HCT116 (cell line): ENCODE results near the gene DOCK2. TPM values are rescaled to one million over a fixed set of nuclear protein-coding genes. Genes with fewer than 3 reads are reported as not detected.

Experiments
- ATAC-seq: fragments of 200-7000 bp; cut with Tn5 transposase; 2 replicates; pipeline ENCODE4 v1.9.1; 2020; ENCODE audit warnings: mild to moderate bottlenecking, moderate library complexity
- BruUV-seq: library from RNA; stranded (reverse); fragments of 400-500 nt; replicated peaks from 2 replicates; lab custom pipeline; 2021; lab: Mats Ljungman, UMichigan
- CTCF ChIA-PET: fragments of 300-600 bp; sonication (Branson Sonifier 250); formaldehyde crosslinking; loops from one replicate; lab custom pipeline; 2021; ENCODE audit warnings: antibody characterized with exemption; lab: Charles Lee
- POLR2A ChIA-PET: fragments of 300-600, 350-600 bp; sonication (Branson Sonifier 250); formaldehyde crosslinking; loops from one replicate; lab custom pipeline; 2021; ENCODE audit warnings: antibody characterized with exemption; lab: Charles Lee
- RAD21 ChIA-PET, 2 experiments: fragments of 300-600 bp; sonication (Branson Sonifier 250); formaldehyde crosslinking; loops; one replicate each; lab custom pipeline; 2023; ENCODE audit warnings: low total read pairs in 2 of 2; ENCODE audit not compliant: uncharacterized antibody in 2 of 2, unreplicated experiment in 2 of 2, low non-redundant PET in 1 of 2; lab: Charles Lee
- DNase-seq: peaks from one replicate; pipeline ENCODE4 v3.0.0-alpha.2; 2010; ENCODE audit warnings: low read depth, low spot score
- H2AFZ ChIP-seq: fragments of 200-600 bp; shearing (Covaris generic), sonication (generic); 2 replicates; pipeline ENCODE4 v1.6.1; 2017; ENCODE audit warnings: low read depth, mixed run types, mixed read lengths, antibody characterized with exemption, low read length; ENCODE audit not compliant: poor library complexity, severe bottlenecking
- H3K27ac ChIP-seq: 2 replicates; pipeline ENCODE4 v1.5.1; 2012; ENCODE audit warnings: low read depth, low read length
- H3K27me3 ChIP-seq: fragments of 200-600 bp; sonication (generic); 2 replicates; pipeline ENCODE4 v1.6.1; 2016; ENCODE audit warnings: mixed run types, low read length, mixed read lengths; ENCODE audit not compliant: insufficient read depth
- H3K36me3 ChIP-seq, 2 experiments: fragments of 200-500 bp in 1 of 2; fragments of 200-600 bp in 1 of 2; sonication (Bioruptor generic) in 1 of 2; sonication (generic) in 1 of 2; 2 replicates each; pipeline versions ENCODE4 v1.5.1 to v1.6.1; 2014 to 2016; ENCODE audit warnings: low read length in 2 of 2, inconsistent platforms in 1 of 2, mixed read lengths in 1 of 2, mixed run types in 1 of 2; ENCODE audit not compliant: insufficient read depth in 2 of 2, control insufficient read depth in 1 of 2
- H3K4me1 ChIP-seq, 2 experiments: fragments of 200-600 bp in 1 of 2; sonication (generic) in 1 of 2; 2 replicates each; pipeline versions ENCODE4 v1.5.1 to v1.6.1; 2012 to 2017; ENCODE audit warnings: low read length in 2 of 2, inconsistent platforms in 1 of 2, mild to moderate bottlenecking in 1 of 2, mixed read lengths in 1 of 2, mixed run types in 1 of 2, moderate library complexity in 1 of 2; ENCODE audit not compliant: insufficient read depth in 2 of 2, control insufficient read depth in 1 of 2
- H3K4me2 ChIP-seq: fragments of 200-600 bp; sonication (generic); 2 replicates; pipeline ENCODE4 v1.6.1; 2017; ENCODE audit warnings: mixed run types, low read length, mixed read lengths
- H3K4me3 ChIP-seq, 2 experiments: fragments of 200-600 bp in 1 of 2; sonication (generic) in 1 of 2; replicated peaks in 1 of 2; 2 replicates each; pipeline ENCODE4 v1.5.1; 2011 to 2016; ENCODE audit warnings: low read length in 2 of 2, control low read depth in 1 of 2, low read depth in 1 of 2, mild to moderate bottlenecking in 1 of 2, mixed read lengths in 1 of 2, mixed run types in 1 of 2
- H3K79me2 ChIP-seq: fragments of 200-600 bp; sonication (generic); 2 replicates; pipeline ENCODE4 v1.6.1; 2017; ENCODE audit warnings: mild to moderate bottlenecking, mixed run types, low read length, moderate library complexity, mixed read lengths; ENCODE audit not compliant: insufficient read depth
- H3K9ac ChIP-seq: fragments of 200-600 bp; sonication (generic); 2 replicates; pipeline ENCODE4 v1.6.1; 2016; ENCODE audit warnings: low read length, mixed read lengths
- H3K9me2 ChIP-seq: fragments of 200-600 bp; sonication (generic), shearing (Covaris generic); 2 replicates; pipeline ENCODE4 v1.6.1; 2017; ENCODE audit warnings: mixed run types, mild to moderate bottlenecking, moderate library complexity; ENCODE audit not compliant: insufficient read depth
- H3K9me3 ChIP-seq, 2 experiments: fragments of 200-500 bp in 1 of 2; fragments of 200-600 bp in 1 of 2; sonication (Bioruptor generic) in 1 of 2; sonication (generic) in 1 of 2; 2 replicates each; pipeline ENCODE4 v1.6.1; 2014 to 2017; ENCODE audit warnings: low read length in 2 of 2, mixed read lengths in 2 of 2, inconsistent platforms in 1 of 2, low read depth in 1 of 2, mild to moderate bottlenecking in 1 of 2, mixed run types in 1 of 2, moderate library complexity in 1 of 2; ENCODE audit not compliant: control insufficient read depth in 1 of 2, insufficient read depth in 1 of 2
- H4K20me1 ChIP-seq: fragments of 200-600 bp; sonication (generic), shearing (Covaris generic); 2 replicates; pipeline ENCODE4 v1.6.1; 2017; ENCODE audit warnings: mixed run types, mild to moderate bottlenecking, moderate library complexity; ENCODE audit not compliant: insufficient read depth
- ATF3 ChIP-seq: IDR thresholded peaks from 2 replicates; pipeline ENCODE4 v1.6.1; 2012
- EGR1 ChIP-seq: IDR thresholded peaks from 2 replicates; pipeline ENCODE4 v1.6.1; 2012; ENCODE audit warnings: low read depth
- EZH2phosphoT487 ChIP-seq: fragments of 200-600 bp; IDR thresholded peaks from 2 replicates; pipeline ENCODE4 v1.6.1; 2018; ENCODE audit warnings: antibody characterized with exemption, borderline replicate concordance
- POLR2AphosphoS5 ChIP-seq: IDR thresholded peaks from 2 replicates; pipeline ENCODE4 v1.6.1; 2011; ENCODE audit warnings: mild to moderate bottlenecking, low read depth, low read length, moderate library complexity
- RAD21 ChIP-seq: IDR thresholded peaks from 2 replicates; pipeline ENCODE4 v1.6.1; 2012; ENCODE audit warnings: low read depth, mild to moderate bottlenecking
- SP1 ChIP-seq: IDR thresholded peaks from 2 replicates; pipeline ENCODE4 v1.6.1; 2012; ENCODE audit warnings: low read depth
- YY1 ChIP-seq: IDR thresholded peaks from 2 replicates; pipeline ENCODE4 v1.6.1; 2011; ENCODE audit warnings: low read length, low read depth, moderate library complexity, mild to moderate bottlenecking; ENCODE audit not compliant: insufficient replicate concordance; ENCODE audit errors: extremely low read depth
- ZBTB33 ChIP-seq: IDR thresholded peaks from 2 replicates; pipeline ENCODE4 v1.6.1; 2011; ENCODE audit warnings: mild to moderate bottlenecking, low read length, moderate library complexity; ENCODE audit not compliant: insufficient replicate concordance; ENCODE audit errors: extremely low read depth
- ZNF274 ChIP-seq: fragments of 200-500 bp; sonication (Bioruptor generic); IDR thresholded peaks from 2 replicates; pipeline ENCODE4 v1.6.1; 2014; ENCODE audit warnings: mild to moderate bottlenecking, low read depth, low read length, inconsistent platforms
- intact Hi-C: fragments of 100-400 bp; cut with micrococcal nuclease; formaldehyde crosslinking; loops from 2 replicates; pipeline ENCODE4 v1.10.0; 2022
- total RNA-seq: library from RNA; stranded (reverse); gene quantifications from one replicate; pipeline ENCODE4 v1.2.1, GENCODE V29; 2021; ENCODE audit not compliant: unreplicated experiment
- TF ChIP-seq, protein P1 (sequence below): IDR thresholded peaks from 2 replicates; pipeline ENCODE4 v1.6.1; 2012

DOCK2 gene
- total RNA-seq, 1 experiment from 2014 or later = 0.89 TPM

- Histone ChIP-seq H3K4me2 (no peak overlapping the region), H3K9me3 (no peaks in the 10 kb centered on the region), H3K79me2 (no peaks in the 10 kb centered on the region), H3K27me3 (peaks cover 24% of the 10 kb centered on the region), H2AFZ (no peak overlapping the region), H4K20me1 (no peaks in the 10 kb centered on the region), H3K9me2 (no peaks in the 10 kb centered on the region), H3K4me1 (no peaks in the 10 kb centered on the region), H3K4me3 (no peak overlapping the region), H3K27ac (no peak overlapping the region), H3K36me3 (no peaks in the 10 kb centered on the region), H3K9ac (no peak overlapping the region)
- TF ChIP-seq RAD21 = no peak
- TF ChIP-seq ATF3 = no peak
- no peak for TF ChIP-seq EZH2phosphoT487
- no peak for TF ChIP-seq ZBTB33
- no peak for TF ChIP-seq SP1
- no peak for TF ChIP-seq YY1
- TF ChIP-seq EGR1 = no peak
- TF ChIP-seq ZNF274 = no peak
- TF ChIP-seq, protein P1, sequence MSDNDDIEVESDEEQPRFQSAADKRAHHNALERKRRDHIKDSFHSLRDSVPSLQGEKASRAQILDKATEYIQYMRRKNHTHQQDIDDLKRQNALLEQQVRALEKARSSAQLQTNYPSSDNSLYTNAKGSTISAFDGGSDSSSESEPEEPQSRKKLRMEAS = no peak
- no peak for TF ChIP-seq POLR2AphosphoS5
- CTCF ChIA-PET = no interaction called here
- DNase-seq (no peak), ATAC-seq (no peak)
- RAD21 ChIA-PET = no interaction called here
- no TSS peak for BruUV-seq
- intact Hi-C loops = no loop called here
- POLR2A ChIA-PET = no interaction called here
These were observed 443.1 kb downstream of the DOCK2 start for GRCh38 chr5:170080217-170080616.
